Stimulated activated CD4-positive, alpha-beta T cell treated with anti-CD3 and anti-CD28 coated beads, Interleukin-4, amount 100 ng/mL, for 48 hours (primary cell): ENCODE measurements around the gene NBAS.

ENCODE experiments used
- DNase-seq, 2 donors: peaks; one replicate each; pipeline ENCODE4 v3.0.0-alpha.2; 2020; ENCODE audit warnings: low read depth in 2 of 2

The NBAS gene

GRCh38 chr2:15168116-15168515 lies 393.0 kb downstream of the NBAS start:
- DNase-seq, result no peak

DNA sequence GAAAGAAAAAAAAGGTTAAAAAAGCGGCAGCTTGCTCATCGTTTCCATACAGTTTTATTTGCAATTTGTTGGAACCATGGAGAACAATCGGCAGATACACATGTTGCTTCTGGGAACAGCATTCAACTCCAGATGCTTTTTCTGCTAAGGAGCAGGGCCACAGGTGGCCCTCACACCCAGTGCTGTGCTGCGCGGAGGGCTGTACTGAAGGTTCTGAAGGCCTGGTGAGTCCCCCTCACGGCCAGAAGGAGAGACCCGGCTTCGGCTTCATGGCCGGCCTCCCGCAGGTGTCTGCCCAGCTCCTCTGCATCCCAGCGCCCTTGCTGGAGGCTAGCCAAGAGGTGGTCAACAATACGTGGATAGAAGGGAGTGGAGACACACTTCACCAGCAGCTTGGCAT lies 394.3 kb downstream of the NBAS start:
- DNase-seq, result no peak

GRCh38 chr2:15163326-15163725 lies 397.8 kb downstream of the NBAS start:
- no peak for DNase-seq

DNA sequence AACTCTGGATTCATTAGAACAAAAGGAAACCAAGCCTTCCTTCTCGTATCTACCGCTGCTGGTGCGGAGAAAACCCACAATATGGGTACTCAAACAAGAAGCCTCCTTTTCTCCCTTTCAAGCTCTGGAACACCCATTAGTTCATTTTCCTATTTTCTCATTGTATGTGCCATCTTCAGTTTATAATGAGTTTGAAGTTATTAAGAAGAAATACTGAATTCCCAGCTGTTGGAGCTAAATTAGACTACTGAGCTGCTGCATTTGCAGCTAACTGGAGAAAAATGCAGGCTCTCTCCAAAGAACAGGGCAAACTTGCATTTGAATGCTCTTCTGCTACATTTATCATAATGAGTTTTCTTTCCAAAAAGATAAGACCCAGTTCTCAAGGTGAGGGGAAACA lies 398.5 kb downstream of the NBAS start:
- DNase-seq, result no peak

GRCh38 chr2:15160201-15160991 lies 400.7 kb downstream of the NBAS start:
- no peak for DNase-seq

GRCh38 chr2:15159751-15160177 lies 401.4 kb downstream of the NBAS start:
- DNase-seq, result no peak

DNA sequence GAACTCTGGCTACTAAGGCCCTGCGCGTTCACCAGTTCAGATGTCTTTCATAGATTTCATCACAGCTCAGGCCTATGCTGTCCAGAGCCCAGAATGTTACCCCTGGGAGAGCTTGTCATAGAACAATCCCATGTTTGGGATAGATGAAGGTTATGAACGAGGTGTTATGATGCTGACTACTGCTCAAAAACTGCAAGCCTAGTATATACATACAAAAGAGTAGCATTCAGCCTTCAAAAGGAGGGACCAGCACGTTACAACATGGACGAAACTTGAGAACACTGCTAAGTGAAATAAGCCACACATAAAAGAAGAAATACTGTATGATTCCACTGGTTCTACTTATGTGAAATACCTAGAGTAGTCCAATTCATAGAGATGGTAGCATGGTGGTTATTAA lies 401.9 kb downstream of the NBAS start:
- DNase-seq, result no peak

GRCh38 chr2:15158532-15158931 lies 402.6 kb downstream of the NBAS start:
- DNase-seq, result no peak

DNA sequence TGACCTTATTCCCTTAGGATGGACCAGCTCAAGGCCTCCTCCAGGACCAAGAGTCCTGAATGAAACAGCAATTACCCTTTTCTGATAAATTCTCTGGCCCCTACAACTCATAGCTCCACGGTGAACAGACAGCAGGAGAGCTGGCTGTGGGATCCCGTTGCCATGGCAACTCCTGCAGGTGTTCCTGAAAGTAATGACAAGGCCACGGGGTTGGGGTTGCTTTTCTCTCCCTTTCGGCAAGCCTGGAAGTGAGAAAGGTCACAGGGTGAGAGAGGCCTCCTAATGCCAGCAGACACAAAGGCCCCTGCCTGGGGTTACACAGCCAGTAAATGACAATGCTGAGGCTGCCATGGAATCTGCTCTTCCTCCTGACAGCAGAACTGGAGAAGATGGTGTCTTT lies 403.0 kb downstream of the NBAS start:
- DNase-seq, result no peak

DNA sequence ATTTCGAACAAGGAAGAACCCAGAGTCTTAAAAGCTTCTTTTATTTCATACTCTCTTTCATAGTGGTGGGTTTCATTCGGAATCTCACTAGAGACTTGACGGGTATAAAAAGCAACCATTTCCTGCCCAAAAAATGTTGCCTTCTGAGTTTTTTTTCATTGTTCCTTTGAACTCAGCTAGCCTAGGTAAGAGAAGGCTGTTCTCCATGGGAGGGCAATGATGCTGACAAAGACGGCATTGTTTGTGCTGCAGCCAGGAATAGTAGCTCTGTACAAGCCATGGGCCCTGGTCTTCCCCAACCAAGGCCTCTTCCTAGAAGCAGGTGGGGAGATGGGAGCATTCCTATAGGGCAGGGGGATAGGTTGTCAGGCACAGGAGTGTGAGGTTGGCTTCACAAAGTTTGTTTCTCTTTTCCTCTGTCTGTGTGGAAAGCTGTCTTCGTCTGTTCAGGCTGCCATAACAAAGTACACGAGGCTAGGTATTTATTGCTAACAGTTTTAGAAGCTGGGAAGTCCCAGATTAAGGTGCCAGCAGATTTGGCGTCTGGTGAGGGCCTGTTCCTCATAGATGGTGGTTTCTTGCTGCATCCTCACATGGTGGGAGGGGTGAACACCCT lies 405.1 kb downstream of the NBAS start:
- DNase-seq, result no peak

DNA sequence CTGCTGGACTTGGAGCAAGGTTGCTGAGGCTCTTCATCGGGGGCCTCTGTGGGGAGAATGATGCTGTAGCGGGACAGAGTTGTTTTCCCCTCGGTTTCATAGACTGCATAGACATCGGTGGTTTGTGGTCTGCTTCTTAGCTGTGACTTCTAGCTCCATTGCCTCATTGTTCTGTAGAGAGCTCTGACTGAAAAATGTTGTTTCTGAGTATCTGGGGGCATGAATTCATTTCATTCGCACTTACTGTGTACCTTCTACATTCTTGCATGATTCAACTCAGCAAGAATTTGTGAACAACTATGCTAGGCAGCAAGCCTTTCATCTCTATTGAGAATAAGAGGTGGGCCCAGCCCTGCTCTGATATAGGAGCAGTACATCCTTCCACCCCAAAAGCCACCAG lies 406.8 kb downstream of the NBAS start:
- DNase-seq, result no peak

DNA sequence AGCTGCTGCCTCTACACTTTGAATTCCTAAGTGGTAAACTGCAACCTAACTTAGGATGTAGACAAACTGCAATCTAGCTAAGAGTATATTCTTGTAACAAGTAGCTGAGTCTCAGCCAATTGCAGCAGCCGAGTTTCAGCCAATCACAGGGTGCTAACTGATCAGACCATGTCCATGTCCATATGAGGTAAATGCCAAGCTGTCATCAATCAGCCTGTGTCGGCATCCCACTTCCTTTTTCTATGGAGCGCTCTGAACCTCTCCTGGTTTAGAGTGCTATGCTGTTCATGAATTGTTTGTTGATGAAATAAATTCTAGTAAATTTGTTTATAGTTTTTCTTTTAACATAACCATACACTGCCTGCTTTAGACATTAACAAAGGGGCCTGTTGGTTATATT lies 408.8 kb downstream of the NBAS start:
- DNase-seq, result no peak

DNA sequence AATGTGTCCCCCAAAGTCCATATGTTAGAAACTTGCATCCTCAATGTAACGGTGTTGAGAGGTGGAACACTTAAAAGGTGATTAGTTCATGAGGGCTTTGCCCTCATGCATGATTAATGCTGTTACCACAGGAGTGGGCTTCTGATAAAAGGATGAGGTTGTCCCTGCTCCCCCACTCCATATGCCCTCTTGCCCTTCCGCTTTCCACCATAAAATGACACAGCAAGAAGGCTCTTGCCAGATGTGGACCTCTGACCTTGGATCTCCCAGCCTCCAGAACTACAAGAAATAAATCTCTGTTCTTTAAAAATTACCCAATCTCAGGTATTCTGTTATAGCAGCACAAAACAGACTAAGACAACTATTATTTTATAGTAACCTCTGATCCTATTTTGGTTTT lies 412.1 kb downstream of the NBAS start:
- DNase-seq, result no peak

- DNase-seq, result no peak
Observed at GRCh38 chr2:15147591-15147990, 413.5 kb downstream of the NBAS start.

GRCh38 chr2:15146960-15147359 lies 414.2 kb downstream of the NBAS start:
- DNase-seq, result no peak

DNA sequence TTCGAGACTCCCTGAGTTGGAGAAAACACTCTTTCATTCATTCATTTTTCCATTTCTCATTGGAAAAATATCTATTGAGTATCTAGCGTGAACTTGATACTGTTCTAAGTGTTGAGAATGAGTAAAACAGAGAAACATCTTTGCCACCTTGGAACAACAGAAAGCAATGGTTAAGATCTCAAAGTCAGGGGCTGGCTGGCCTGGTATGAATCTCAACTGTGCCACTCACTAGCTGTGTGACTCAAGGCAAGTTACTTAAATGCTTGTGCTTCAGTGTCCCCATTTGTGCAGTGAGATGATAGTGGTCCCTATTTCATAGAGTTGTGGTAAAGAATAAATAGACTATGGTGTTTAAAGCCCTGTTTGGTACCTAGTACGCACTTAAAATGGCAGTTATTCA lies 415.2 kb downstream of the NBAS start:
- no peak for DNase-seq

GRCh38 chr2:15145046-15145817 lies 415.9 kb downstream of the NBAS start:
- DNase-seq, result no peak

GRCh38 chr2:15142069-15142689 lies 419.0 kb downstream of the NBAS start:
- peak; percentile 50 to 72 for DNase-seq

DNA sequence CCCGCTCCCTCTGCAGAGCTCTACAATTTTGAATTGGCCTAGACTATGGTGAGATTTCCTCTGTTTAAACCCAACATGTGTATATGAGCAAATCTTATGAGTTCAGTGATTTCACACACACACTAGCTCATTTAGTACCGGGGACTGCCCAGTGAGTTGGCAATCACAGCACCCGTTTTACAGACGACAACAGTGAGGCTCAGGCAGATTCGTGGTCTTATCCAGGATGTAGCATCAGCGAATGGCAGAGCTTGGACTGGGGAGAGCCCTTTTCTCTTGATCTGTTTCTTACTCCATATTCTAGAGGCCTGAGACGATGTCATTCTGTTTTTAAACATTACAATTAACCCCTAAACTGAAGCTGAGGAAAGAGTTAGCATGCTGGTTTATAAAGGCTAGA lies 419.9 kb downstream of the NBAS start:
- no peak for DNase-seq

- no peak for DNase-seq
Observed at GRCh38 chr2:15136639-15137038, 424.5 kb downstream of the NBAS start.

DNA sequence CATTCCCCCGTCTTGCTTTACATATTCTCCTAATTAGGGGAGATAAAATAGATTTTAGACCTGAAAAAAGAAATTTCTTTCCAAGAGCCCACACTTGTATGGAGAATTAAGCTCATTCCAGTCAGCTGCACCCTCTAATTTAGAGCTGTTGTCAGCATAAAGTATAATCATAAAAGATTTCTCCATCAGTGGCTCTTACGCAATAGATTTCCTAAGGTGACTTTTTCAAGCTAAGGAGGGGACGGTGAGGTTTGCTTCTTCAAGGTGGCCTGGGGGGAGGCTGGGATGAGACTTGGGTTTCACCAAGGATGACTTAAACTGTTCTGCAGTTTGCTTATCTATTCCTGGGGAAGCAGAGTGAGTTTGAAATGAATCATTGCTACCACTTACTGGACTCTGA lies 426.2 kb downstream of the NBAS start:
- DNase-seq, result no peak

DNA sequence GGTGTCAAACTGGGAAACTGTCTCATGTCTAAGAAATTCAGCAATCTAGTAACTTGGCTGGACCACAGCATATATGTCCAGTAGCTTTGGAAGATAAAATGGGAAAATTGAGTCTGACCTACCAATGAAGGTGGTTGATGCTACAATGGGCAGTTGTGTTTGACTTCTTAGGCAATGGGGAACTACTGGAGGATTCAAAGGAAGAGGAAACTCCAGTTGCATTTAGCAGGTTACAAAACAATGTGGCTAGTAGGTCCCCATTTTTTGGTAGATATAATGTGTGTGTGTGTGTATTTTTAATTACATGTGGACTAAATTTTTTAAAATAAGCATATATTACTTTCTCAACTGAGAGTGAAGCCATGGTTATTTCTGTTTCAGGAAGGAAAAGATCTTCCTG lies 427.7 kb downstream of the NBAS start:
- DNase-seq, result no peak
